Measurements from ENCODE around the gene PLA2G2F.
A peak's percentile ranks its signal among the peaks of the same experiment; 100 is the strongest.

PLA2G2F gene

GRCh38 chr1:20150326-20150705 is 11.2 kb downstream of the PLA2G2F start:
- Histone ChIP-seq H3K9ac (ENCODE audit: low read length) (no peak overlapping the region), H2AFZ (ENCODE audit: low read depth, low read length, severe bottlenecking) (no peak overlapping the region), H3F3A (ENCODE audit: insufficient read depth) (no peaks in the 10 kb centered on the region), H3K9me2 (replicated peaks; ENCODE audit: insufficient read depth, low read length) (no peaks in the 10 kb centered on the region), H3K4me2 (ENCODE audit: low read depth, low read length, poor library complexity, severe bottlenecking) (no peak overlapping the region), H3K27me3 (ENCODE audit: low read length) (no peaks in the 10 kb centered on the region), H3K79me2 (ENCODE audit: insufficient read depth, low read length) (no peaks in the 10 kb centered on the region), H3K27ac (ENCODE audit: low read depth, low read length) (no peak overlapping the region), H3K9me3 (ENCODE audit: insufficient read depth, low read length) (no peaks in the 10 kb centered on the region), H3K36me3 (ENCODE audit: low read length) (no peaks in the 10 kb centered on the region), H3K4me3 (ENCODE audit: insufficient read depth, low read length, poor library complexity, severe bottlenecking) (no peak overlapping the region), H4K20me1 (ENCODE audit: low read depth, low read length) (no peaks in the 10 kb centered on the region)
- no peak for TF ChIP-seq CTCF (IDR thresholded peaks at IDR 0.05; ENCODE audit: insufficient read depth, low read length, poor library complexity, severe bottlenecking)
- TF ChIP-seq EZH2phosphoT487 (conservative IDR thresholded peaks at IDR 0.05; ENCODE audit: low read length) = no peak

- Histone ChIP-seq H3K9ac (ENCODE audit: low read length) (no peak overlapping the region), H3K9me2 (replicated peaks; ENCODE audit: insufficient read depth, low read length) (no peaks in the 10 kb centered on the region), H3K79me2 (ENCODE audit: insufficient read depth, low read length) (no peaks in the 10 kb centered on the region), H3K9me3 (ENCODE audit: insufficient read depth, low read length) (no peaks in the 10 kb centered on the region), H3K27ac (ENCODE audit: low read depth, low read length) (no peak overlapping the region), H3K4me2 (ENCODE audit: low read depth, low read length, poor library complexity, severe bottlenecking) (no peak overlapping the region), H3K4me3 (ENCODE audit: insufficient read depth, low read length, poor library complexity, severe bottlenecking) (no peak overlapping the region), H3K27me3 (ENCODE audit: low read length) (no peaks in the 10 kb centered on the region), H4K20me1 (ENCODE audit: low read depth, low read length) (no peaks in the 10 kb centered on the region), H3K36me3 (ENCODE audit: low read length) (no peaks in the 10 kb centered on the region), H3F3A (ENCODE audit: insufficient read depth) (no peaks in the 10 kb centered on the region), H2AFZ (ENCODE audit: low read depth, low read length, severe bottlenecking) (no peak overlapping the region)
- TF ChIP-seq EZH2phosphoT487 (conservative IDR thresholded peaks at IDR 0.05; ENCODE audit: low read length) (no peak), CTCF (IDR thresholded peaks at IDR 0.05; ENCODE audit: insufficient read depth, low read length, poor library complexity, severe bottlenecking) (no peak)
Measured at GRCh38 chr1:20150969-20151368, 11.8 kb downstream of the PLA2G2F start.

GRCh38 chr1:20151906-20152598 is 12.9 kb downstream of the PLA2G2F start:
- no peaks in the 10 kb centered on the region for H3K36me3 ChIP-seq (ENCODE audit: low read length)
- H3F3A ChIP-seq (ENCODE audit: insufficient read depth) = no peaks in the 10 kb centered on the region
- no peaks in the 10 kb centered on the region for H4K20me1 ChIP-seq (ENCODE audit: low read depth, low read length)
- no peak overlapping the region for H3K27ac ChIP-seq (ENCODE audit: low read depth, low read length)
- no peaks in the 10 kb centered on the region for H3K79me2 ChIP-seq (ENCODE audit: insufficient read depth, low read length)
- no peaks in the 10 kb centered on the region for H3K9me2 ChIP-seq (replicated peaks; ENCODE audit: insufficient read depth, low read length)
- peak overlapping the region; percentile 86 for H2AFZ ChIP-seq (ENCODE audit: low read depth, low read length, severe bottlenecking)
- peak overlapping the region; percentile 44 for H3K4me2 ChIP-seq (ENCODE audit: low read depth, low read length, poor library complexity, severe bottlenecking)
- no peak overlapping the region for H3K4me3 ChIP-seq (ENCODE audit: insufficient read depth, low read length, poor library complexity, severe bottlenecking)
- H3K9me3 ChIP-seq (ENCODE audit: insufficient read depth, low read length) = no peaks in the 10 kb centered on the region
- H3K9ac ChIP-seq (ENCODE audit: low read length) = peak overlapping the region; percentile 41; the same call in 1 of the 2 replicates
- H3K27me3 ChIP-seq (ENCODE audit: low read length) = no peaks in the 10 kb centered on the region
- TF ChIP-seq CTCF (IDR thresholded peaks at IDR 0.05; ENCODE audit: insufficient read depth, low read length, poor library complexity, severe bottlenecking) = peak; percentile 78
- no peak for TF ChIP-seq EZH2phosphoT487 (conservative IDR thresholded peaks at IDR 0.05; ENCODE audit: low read length)
